Hypothalamus (tissue), 51 donors: ENCODE data around the gene SEPHS1.
A peak's percentile ranks its signal among the peaks of the same experiment; 100 is the strongest.
"Not testable (repeated sequence)": the region's sequence is repeated elsewhere in the genome, so short reads cannot be mapped to it uniquely, and the experiment has no call there.

Experiments
- DNase-seq, 51 donors: peaks; one replicate each; lab custom pipeline; 2025; lab: John Stamatoyannopoulos, UW

The SEPHS1 gene

GRCh38 chr10:13348216-13349017 lies at the start of gene SEPHS1:
Gene SEPHS1, minus strand, starts transcription at chr10:13348293. Its CDS starts 3,343 bp downstream, at chr10:13344950.
- DNase-seq, result peak in 50 of 51 donors; percentile 19 to 86 (median 60)

GRCh38 chr10:13397052-13397451 lies 49.0 kb upstream of the SEPHS1 start:
- no peak for DNase-seq

- no peak for DNase-seq
These were observed 48.3 kb upstream of the SEPHS1 start for GRCh38 chr10:13396369-13396768.

GRCh38 chr10:13395540-13395939 lies 47.4 kb upstream of the SEPHS1 start:
- DNase-seq, result no peak

- no peak for DNase-seq
These were observed 45.5 kb upstream of the SEPHS1 start for GRCh38 chr10:13393640-13394039.

- no peak for DNase-seq
These were observed 44.6 kb upstream of the SEPHS1 start for GRCh38 chr10:13392701-13393100.

GRCh38 chr10:13390604-13391522 lies 42.8 kb upstream of the SEPHS1 start:
- peak in 11 of 51 donors; percentile 2 to 15 (median 5) for DNase-seq

- DNase-seq, result no peak
These were observed 40.6 kb upstream of the SEPHS1 start for GRCh38 chr10:13388478-13389230.

GRCh38 chr10:13386021-13386420 lies 37.9 kb upstream of the SEPHS1 start:
- DNase-seq, result no peak

GRCh38 chr10:13383399-13383761 lies 35.3 kb upstream of the SEPHS1 start:
- no peak for DNase-seq

GRCh38 chr10:13382703-13383398 lies 34.8 kb upstream of the SEPHS1 start:
- no peak for DNase-seq

GRCh38 chr10:13379061-13379460 lies 31.0 kb upstream of the SEPHS1 start:
- DNase-seq, result not testable (repeated sequence)

GRCh38 chr10:13376746-13377145 lies 28.7 kb upstream of the SEPHS1 start:
- no peak for DNase-seq

- no peak for DNase-seq
These were observed 28.2 kb upstream of the SEPHS1 start for GRCh38 chr10:13376297-13376696.

GRCh38 chr10:13375791-13376190 lies 27.7 kb upstream of the SEPHS1 start:
- DNase-seq, result no peak

- no peak for DNase-seq
These were observed 25.6 kb upstream of the SEPHS1 start for GRCh38 chr10:13373644-13374043.

GRCh38 chr10:13372524-13372923 lies 24.4 kb upstream of the SEPHS1 start:
- no peak for DNase-seq

- DNase-seq, result peak in 36 of 51 donors; percentile 2 to 83 (median 48)
These were observed 23.9 kb upstream of the SEPHS1 start for GRCh38 chr10:13371897-13372470.

- DNase-seq, result no peak
These were observed 18.8 kb upstream of the SEPHS1 start for GRCh38 chr10:13366891-13367290.

- DNase-seq, result no peak
These were observed 17.7 kb upstream of the SEPHS1 start for GRCh38 chr10:13365831-13366230.
